ENCODE data around the gene HPSE.
A peak's percentile ranks its signal among the peaks of the same experiment; 100 is the strongest.

The HPSE gene

DNA sequence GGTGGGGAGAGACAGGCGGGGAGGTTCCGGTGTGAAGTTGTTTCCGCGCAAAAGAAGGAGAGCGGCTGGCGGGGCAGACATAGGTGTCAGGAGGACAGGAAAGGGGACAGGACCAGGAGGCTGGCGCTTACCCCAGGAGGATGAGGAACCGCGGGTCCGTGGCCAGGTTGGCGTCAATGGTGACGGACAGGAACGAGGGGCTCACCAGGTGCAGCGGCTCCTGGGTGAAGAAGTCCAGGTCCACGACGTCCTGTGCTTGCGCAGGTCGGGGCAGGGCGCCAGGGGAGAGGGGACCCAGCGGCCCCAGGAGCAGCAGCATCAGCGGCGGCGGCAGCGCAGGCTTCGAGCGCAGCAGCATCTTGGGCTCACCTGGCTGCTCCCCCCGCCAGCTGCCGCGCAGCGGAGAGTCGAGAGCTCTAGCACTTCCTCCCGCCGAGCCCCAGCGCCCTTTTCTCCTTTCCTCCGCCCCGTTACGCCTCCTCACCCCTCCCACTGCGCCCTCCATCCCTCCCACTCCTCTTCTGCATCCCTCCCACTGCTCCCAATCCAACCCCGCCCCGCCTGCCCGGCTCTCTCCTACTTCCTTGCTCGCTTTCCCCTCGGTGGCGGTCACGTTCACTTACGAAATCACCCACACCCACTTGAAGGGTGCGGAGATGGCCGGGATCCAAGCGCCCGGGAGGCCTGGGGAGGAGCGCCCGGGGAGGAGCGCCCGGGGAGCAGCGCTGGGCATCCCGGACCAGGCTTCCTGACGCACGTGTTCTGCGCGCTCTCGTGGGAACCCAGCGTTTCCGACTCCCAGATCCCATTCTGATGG, at the start of gene HPSE:
Gene HPSE (minus strand): TSS at position 424 of the 817 bp plus-strand sequence. CDS start 66 bp downstream, at position 358.
- peak; percentile 63 for DNase-seq (ENCODE audit: low spot score)

DNA sequence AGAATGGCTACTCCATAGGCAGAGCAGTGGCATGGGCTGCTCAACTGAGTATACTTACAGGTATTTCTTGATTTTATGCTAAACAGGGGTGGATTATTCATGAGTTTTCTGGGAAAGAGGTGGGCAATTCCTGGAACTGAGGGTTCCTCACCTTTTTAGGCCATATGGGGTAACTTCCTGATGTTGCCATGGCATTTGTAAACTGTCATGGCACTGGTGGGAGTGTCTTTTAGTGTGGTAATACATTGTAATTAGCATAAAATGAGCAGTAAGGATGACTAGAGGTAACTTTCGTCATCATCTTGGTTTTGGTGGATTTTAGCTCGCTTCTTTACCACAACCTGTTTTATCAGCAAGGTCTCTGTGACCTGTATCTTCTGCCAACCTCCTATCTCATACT, 48.2 kb upstream of the HPSE start:
- DNase-seq (ENCODE audit: low spot score): no peak

DNA sequence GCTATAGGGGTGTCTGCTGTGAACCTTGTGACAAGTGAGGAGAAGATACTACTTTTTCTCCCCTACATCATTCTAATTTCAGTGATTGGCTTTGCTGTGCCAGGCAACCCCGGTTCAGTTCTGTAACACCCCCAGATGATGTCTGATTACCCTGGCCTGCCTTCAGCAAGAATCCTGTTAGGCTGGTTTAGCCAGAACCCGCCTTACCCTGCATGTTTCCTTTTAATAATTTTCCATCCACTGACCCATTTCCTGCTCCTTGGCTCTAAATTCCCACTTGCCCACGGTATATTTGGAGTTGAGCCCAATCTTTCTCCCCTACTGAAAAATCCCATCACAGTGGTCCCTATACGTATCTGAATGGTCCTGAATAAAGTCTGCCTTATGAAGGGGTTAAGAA, 46.5 kb upstream of the HPSE start:
- DNase-seq (ENCODE audit: low spot score): no peak

DNA sequence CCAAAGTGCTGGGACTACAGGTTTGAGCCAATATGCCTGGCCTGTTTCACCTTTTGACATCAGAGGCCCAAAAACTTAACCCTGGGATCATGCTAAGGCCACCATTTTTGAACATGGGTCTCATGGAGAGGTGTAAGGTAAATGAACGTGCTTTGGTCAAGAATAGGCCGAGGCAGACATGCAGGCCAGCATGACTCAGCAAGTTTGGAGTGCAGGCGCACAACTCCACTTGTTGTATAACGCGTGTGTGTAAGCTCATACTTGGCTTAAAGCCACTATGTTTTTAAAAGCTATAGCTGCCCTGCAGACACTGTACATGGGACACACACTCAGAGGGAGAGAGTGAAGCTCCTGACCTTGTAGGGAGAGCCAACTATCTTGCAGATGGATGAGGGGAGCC, 43.8 kb upstream of the HPSE start:
- DNase-seq (ENCODE audit: low spot score): no peak

DNA sequence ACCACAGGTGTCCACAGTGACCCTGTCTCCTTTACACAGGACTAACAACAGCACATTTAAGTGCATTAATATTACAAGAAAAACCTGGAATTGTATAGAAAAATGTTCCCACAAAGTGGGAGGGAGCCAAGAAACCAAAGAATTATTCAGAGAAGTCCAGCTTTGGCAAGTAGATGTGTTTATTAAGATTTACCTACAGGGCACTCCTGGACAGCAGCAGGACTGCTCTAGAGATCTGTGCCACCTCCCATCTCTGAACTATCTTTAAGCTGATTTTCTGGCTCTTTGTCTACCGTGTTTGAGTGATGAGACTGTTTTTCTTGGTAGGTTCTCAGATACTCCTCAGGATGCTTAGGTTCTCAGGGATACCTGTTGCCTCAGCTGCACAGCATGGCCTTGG, 38.3 kb upstream of the HPSE start:
- DNase-seq (ENCODE audit: low spot score): no peak

DNA sequence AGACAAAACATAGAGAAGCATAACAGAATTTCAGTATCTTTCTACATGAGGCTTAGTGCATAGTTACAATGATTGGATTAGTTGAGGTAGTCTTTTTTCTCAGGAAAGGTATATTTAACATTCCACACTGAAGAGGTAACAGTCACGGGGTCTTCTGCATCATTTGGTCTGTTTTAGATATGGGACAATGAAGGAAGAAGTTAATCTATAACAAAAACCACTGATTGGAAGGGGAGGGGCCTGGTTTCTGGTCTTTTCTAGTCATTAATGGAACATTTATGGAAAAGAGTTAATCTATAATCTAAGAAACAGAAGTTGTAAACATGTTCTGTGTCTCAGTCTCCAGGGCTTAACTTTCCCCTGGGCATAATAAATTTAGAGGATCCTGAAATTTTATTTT, 37.3 kb upstream of the HPSE start:
- DNase-seq (ENCODE audit: low spot score): no peak

DNA sequence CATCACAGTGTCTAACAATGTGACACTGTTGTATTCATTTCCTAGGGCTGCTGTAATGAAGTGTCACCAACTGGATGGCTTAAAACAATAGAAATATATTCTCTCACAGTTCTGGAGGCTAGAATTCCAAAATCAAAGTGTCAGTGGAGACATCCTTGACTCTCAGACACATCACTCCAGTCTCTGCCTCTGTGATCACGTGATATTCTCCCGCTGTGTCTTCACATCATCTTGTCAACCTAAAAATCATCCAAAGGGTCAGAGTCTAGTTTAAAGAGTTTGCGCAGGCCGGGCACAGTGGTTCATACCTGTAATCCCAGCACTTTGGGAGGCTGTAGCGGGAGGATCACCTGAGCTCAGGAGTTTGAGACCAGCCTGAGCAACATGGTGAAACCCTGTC, 36.6 kb upstream of the HPSE start:
- DNase-seq (ENCODE audit: low spot score): no peak

DNA sequence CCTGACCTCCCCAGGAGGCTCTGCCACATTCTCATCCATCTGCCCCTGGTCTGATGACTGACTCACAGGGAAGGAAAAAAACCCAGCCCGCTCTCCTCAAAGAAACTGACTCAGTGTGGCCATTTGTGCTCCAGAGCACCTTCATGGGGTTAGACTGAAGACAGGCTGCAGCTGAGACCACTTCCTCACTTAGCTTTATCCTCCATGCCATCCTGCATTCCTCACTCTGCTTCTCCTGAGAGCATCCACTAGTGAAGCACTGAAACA, 35.9 kb upstream of the HPSE start:
- DNase-seq (ENCODE audit: low spot score): no peak

DNA sequence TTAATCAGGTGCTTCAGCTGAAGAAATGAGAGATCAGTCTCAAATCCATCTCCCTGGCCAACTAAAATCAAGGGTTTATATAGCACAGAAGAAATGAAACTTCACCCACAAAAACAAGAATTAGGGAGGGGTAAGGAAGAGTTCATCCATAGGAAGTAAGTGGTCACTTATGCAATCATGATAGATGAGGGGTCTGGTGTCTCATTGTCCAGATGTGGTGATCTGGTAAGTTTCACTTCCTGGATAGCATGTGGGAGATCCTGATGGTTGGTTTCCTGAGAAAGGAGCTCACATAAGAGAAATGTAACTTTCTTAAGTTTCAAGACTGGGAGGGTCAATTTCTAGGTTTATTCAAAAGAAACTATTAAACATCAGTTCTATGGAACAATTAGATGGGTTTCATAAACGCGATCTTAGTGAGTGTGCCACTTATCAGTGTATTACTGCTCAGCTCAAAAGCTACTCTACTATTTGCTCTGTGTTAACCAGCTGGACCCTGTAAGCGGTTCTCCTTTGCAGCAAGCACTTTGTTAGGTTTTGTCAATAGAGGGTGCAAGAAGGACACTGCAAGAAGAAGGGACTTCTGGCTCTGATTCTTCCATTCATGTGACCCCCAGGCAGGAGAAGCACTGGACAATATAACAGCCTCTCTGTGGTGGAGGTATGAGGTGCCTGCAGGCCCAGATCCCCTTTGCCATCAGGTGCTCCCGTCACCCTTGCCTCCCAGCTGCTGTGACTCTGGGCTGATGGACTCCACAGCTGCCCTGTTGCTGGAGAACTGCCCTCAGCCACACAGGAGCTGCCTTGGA, 35.4 kb upstream of the HPSE start:
- peak; percentile 38 for DNase-seq (ENCODE audit: low spot score)

DNA sequence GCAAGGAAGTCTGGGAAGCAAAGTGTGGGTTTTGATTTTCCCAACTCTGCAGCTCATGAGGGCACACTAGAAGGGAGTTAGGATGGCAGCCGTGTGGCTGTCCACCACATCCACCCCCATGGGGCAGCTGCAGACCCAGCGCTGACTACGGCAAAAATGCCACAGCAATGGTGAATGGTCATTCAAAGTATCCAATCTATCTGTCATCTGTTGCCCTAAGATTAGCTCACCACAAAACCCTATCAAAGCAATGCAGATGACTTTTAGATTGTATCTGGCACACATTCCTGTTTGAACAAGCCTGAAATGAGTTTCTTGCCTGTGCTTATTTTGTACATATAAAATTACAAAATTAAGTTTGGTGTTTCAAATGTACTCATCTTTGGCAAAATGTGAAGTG, 29.7 kb upstream of the HPSE start:
- DNase-seq (ENCODE audit: low spot score): no peak

DNA sequence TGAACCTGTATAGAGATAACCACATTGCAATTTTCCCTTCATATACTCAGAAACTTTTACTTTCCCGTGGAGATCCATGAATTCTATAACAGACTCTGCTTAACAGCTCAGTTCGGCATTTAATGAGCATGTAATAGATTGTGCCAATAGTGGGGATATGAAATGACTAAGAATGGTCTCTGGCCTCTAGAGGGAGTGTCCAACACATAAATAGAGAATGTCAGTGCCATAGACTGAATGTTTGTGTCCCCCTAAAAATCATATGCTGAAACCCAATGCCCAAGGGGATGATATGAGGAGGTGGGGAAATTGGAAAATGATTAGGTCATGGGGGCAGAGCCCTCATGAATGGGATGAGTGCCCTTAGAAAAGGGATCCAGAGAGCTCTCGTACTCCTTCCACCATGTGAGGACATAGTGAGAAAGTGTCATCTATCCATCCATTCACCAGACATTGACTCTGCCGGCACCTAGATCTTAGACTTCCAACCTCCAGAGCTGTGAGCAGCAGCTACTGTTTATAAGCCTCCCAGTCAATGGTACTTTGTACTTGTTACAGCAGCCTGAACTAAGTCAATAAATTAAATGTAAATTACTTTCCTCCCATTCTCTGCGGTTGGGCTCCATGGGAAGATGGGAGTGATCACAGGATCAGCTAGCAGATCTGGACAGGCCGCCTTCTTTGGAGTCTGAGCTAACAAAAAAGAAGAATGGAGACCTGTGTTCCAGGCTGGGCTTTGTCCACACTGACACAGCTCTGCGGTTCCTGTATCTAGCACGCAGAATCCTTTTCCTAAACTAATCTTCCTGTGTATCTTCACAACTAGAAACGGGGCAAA, 28.1 kb upstream of the HPSE start:
- DNase-seq (ENCODE audit: low spot score): no peak

DNA sequence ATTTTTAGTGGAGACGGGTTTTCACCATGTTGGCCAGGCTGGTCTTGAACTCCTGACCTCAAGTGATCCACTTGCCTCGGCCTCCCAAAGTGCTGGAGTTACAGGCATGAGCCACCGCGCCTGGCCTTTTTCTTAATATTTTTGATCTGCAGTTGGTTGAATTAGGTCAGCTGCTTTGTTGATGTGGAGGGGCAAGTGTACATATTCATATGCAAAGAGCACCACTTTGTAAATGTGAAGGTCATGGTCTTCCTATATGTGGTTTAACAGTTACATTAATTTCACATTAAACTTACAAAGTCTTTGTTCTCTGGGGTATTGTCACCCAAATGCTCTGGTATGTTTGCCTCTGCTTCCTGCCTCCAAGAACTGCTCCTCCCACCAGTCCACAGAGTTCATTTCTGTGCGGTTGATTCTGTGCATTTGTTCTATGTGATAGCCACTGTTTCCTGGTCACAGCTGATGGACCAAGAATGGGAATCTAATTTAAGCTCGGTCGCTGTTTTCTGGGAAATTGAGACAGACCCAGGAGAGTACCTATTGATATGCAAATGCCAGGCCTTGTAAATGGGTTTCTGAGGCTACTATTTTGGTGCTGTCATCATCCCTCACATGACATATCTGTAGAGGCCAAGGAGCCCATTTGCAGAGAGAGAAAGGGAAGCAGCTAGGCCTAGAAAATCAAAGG, 26.9 kb upstream of the HPSE start:
- DNase-seq (ENCODE audit: low spot score): no peak

DNA sequence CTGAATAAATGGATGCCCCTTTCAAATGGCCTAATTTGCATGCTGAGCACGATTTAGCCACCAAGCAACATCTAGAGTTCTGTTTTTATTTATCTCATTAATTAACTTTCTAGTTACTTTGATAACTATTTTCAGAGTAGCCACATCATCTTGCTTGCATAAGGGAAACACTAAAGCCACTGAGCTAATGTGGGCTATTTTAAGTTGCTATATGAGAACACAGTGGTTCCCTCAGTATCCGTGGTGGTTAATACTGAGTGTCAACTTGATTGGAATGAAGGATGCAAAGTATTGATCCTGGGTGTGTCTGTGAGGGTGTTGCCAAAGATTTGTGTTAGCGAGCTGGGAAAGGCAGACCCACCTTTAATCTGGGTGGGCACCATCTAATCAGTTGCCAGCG, 25.4 kb upstream of the HPSE start:
- DNase-seq (ENCODE audit: low spot score): no peak

DNA sequence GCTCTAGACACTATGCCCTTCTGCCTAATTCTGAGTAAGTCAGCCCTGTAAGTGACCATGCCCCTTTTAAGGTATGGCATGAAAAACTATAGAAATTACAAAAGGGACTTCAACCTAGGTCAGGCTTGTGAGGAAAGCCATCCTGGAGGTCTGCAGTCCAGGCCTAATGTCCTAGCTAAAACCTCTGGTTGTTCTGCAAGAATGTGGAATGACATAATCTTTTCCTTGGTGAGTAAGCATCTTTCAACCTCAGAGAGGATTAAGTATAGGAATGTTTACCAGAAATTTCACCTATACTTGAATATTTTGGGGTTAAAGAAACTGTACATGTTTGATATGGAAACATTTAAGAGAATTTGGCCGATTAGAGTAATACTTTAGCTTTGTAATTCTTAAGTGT, 23.8 kb upstream of the HPSE start:
- DNase-seq (ENCODE audit: low spot score): no peak

DNA sequence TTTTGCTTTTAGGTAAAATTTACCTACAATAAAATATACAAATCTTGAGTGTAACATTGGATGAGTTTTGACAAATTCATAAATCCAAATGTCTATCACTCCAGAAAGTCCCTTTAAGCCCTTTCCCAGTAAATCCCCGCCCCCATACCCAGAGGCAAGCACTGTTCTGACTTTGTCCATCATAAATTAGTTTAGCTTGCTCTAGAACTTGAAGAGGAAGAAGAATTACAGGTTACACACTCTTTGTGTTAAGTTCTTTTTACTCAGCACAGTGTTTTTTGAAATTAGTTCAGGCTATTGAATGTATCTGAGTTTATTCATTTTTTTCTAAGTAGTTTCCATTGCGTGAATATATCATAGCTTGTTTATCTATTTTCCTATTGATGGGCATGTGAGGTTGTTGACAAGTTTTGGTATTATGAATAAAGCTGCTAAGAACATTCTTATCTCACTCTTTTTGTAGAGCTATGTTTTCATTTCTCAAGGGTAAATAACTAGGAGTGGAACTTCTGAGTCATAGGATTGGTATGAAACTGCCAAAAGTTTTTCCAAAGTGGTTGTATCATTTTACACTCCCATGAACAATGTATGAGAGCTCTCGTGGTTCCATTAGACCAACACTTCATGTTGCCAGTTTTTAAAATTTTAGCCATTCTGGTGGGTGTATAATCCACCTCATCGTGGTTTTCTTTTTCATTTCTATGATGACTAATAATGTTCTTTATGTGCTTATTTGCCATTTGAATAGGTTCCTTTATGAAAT, 22.4 kb upstream of the HPSE start:
- no peak for DNase-seq (ENCODE audit: low spot score)

DNA sequence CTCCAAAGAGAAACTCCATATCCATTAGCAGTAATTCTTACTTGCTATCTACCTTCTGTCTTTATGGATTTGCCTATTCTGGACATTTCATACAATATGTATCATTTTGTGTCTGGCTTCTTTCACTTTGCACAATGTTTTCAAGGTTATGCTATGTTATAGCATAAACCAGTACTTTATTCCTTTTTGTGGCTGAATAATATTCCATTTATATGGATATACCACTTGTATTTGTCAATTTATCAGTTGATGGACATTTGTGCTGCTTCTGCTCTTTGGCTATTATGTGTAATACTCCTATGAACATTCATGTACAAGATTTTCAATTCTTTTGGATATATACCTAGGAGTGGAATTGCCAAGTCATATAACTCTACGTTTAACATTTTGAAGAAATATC, 18.9 kb upstream of the HPSE start:
- no peak for DNase-seq (ENCODE audit: low spot score)

DNA sequence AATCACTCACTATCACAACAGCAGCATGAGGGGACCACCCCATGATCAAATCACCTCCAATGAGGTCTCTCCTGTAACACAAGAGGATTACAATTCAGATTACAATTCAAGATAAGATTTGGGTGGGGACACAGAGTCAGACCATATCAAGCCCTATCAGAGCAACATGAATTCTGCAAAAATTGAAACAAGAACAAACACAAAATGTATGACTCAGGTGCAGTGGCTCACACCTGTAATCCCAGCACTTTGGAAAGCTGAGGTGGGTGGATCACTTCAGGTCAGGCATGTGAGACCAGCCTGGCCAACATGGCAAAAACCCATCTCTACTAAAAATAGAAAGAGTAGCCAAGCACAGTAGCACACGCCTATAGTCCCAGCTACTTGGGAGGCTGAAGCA, 13.4 kb upstream of the HPSE start:
- no peak for DNase-seq (ENCODE audit: low spot score)

DNA sequence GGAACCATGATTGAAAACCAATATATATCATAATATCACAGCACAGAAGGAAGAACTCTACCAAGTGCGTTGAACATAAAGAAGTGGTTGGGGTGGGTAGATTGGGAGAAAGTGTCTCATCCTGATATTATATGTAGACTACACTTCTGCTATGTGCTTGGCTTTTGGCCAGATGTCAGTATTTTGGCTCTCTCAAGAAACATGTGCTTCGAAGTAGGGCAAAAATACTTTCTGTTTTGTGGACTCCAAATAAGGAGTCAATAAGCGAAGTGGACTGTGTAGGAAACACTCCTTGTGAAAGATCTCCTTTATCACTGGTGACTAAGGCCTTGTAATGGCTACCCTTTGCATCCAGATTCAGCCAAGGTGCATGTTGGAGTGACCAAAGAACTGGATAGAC, 7.8 kb upstream of the HPSE start:
- no peak for DNase-seq (ENCODE audit: low spot score)

DNA sequence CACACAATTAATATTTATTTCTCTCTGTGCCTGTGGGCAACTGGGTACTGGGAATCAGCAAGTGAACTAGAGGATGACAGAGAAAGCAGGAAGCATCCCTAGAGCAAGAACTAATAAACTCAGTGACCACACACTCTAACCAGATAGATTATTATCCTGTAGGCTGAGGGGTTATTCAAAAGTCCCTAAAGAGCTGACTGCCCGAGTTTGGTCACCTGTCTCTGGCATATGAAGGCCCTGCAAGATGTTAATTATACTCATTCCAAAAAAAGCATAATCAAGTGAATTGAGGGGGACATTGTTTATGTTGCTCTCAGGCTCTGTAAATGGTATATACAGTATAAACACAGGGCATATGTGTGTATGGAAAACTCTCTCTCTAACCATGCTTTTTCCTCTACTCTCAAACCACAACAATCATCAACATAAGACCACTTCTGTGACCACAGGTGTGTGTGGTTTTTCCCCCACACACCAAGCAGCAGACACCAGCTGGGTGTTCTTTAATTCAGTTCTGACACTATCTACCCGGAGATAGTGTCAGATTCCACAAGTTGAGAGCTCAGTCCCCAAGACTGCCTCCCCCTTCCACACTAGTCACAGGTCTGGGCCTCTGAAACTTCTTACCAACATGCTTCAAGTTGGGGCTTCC, 6.2 kb upstream of the HPSE start:
- DNase-seq (ENCODE audit: low spot score): no peak

DNA sequence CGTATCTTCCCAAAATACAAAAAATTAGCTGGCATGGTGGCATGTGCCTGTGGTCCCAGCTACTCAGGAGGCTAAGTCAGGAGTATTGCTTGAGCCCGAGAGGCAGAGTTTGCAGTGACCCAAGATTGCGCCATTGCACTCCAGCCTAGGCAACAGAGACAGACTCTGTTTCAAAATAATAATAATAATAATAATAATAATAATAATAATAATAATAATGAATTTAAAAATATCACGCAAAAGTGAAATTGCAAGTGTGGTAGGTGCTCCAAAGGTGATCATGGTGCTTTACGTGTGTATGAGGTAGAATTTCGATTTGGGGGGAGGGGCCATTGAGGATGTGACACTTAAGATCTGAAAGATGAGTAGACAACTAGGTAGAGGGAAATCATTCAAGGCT, 4.9 kb upstream of the HPSE start:
- DNase-seq (ENCODE audit: low spot score): no peak

DNA sequence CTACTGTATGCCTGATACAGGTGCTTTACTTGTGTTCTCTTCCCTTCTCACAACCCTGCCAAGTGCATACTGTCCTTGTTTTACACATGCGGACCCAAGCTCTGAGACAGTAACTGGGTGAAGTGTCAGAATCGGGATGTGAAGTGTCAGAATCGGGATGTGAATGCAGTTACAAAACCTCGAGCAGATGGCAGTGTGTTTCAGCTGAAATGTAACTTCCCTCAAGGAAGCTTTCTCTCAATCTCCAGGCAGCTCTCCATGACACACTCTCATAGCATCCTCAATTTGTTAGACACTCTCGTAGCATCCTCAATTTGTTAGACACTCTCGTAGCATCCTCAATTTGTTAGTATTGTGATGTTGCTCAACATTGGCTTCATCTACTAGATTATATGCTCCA, 1.1 kb upstream of the HPSE start:
- DNase-seq (ENCODE audit: low spot score): peak; percentile 49

Data from Ammon's horn (tissue), 1 donor.